Duodenal mucosa (tissue), 2 donors: ENCODE results near the gene TUBA3D.
"Not testable (repeated sequence)": the region's sequence is repeated elsewhere in the genome, so short reads cannot be mapped to it uniquely, and the experiment has no call there.

Experiments
- H3K27ac ChIP-seq: one replicate; pipeline ENCODE4 v1.7.0; 2013; ENCODE audit warnings: low read depth, low read length
- H3K27me3 ChIP-seq, 2 donors: one replicate each; pipeline ENCODE4 v1.7.0; 2013; ENCODE audit warnings: low read length in 2 of 2, control low read depth in 1 of 2; ENCODE audit not compliant: insufficient read depth in 2 of 2, control insufficient read depth in 1 of 2
- H3K36me3 ChIP-seq, 2 donors: one replicate each; pipeline ENCODE4 v1.7.0; 2013; ENCODE audit warnings: low read length in 2 of 2, control low read depth in 1 of 2; ENCODE audit not compliant: insufficient read depth in 2 of 2, control insufficient read depth in 1 of 2
- H3K4me1 ChIP-seq, 2 donors: one replicate each; pipeline ENCODE4 v1.7.0; 2013; ENCODE audit warnings: low read length in 2 of 2, control low read depth in 1 of 2; ENCODE audit not compliant: insufficient read depth in 2 of 2, control insufficient read depth in 1 of 2
- H3K4me3 ChIP-seq, 2 donors: one replicate each; pipeline ENCODE4 v1.7.0; 2013; ENCODE audit warnings: low read length in 2 of 2, low read depth in 1 of 2
- H3K9ac ChIP-seq, 2 donors: one replicate each; pipeline ENCODE4 v1.7.0; 2013; ENCODE audit warnings: low read length in 2 of 2, low read depth in 1 of 2
- H3K9me3 ChIP-seq, 2 donors: one replicate each; pipeline ENCODE4 v1.7.0; 2013; ENCODE audit warnings: low read length in 2 of 2, control low read depth in 1 of 2; ENCODE audit not compliant: control insufficient read depth in 1 of 2

TUBA3D gene

DNA sequence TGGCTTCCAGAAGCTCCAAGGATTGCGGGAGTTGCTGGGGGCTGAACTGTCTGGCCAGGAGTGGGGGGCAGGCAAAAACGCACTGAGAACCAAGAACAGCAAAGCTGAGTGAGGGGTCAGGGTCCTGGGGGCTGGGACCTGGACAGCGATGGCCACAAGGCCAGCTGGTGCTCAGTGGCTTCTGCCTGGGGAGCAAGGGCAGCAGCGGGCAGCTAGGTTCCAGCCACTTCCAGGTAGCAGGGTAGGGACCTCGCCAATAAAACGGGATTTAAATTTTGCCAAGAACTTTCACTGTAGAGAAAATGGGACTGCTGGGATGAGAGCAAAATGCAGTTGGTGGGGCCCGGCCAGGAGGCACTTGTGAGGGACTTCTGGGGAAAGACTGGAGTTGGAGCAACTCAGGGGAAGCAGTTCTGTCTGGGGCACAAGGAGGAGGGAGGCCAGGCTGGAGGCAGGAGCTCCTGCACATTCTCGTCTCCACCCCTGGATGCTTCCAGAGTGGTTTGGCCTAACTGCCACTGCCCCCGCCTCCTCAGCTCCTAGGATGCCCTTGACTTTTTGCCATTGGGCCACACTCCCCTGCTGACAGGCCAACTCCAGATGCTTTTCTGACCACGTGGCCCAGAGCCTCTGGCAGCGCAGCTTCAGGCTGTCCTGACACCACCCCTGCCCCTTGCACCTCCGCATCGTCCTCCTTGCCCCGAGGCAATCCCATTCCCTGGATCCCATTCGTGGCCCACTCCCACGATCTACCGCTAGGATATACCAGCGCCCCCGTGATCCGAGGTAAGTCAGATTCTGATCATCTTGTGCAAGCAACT is 46.3 kb downstream of the TUBA3D start:
- H3K36me3 ChIP-seq, result peaks cover 0 to 22% of the 10 kb centered on the region in 2 donors
- H3K9ac ChIP-seq, result no peak overlapping the region
- H3K27me3 ChIP-seq, result no peaks in the 10 kb centered on the region
- H3K4me1 ChIP-seq, result no peaks in the 10 kb centered on the region
- no peaks in the 10 kb centered on the region for H3K9me3 ChIP-seq
- H3K27ac ChIP-seq, result no peak overlapping the region
- no peak overlapping the region for H3K4me3 ChIP-seq

DNA sequence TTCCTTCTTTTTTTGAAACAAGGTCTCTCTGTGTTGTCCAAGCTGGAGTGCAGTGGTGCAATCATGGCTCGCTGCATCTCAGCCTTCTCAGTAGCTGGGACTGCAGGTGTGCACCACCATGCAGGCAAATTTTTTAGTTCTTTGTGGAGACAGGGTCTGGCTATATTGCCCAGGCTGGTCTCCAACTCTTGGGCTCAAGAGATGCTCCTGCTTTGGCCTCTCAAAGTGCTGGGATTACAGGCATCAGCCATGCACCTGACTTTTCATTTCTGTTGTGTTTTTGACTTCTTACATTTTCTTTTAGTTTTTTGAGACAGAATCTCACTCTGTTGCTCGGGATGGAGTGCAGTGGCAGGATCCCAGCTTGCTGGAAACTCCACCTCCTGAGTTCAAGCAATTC is 49.3 kb downstream of the TUBA3D start:
- H3K4me1 ChIP-seq, H3K27me3 ChIP-seq, H3K27ac ChIP-seq, H3K4me3 ChIP-seq, H3K36me3 ChIP-seq, H3K9me3 ChIP-seq, H3K9ac ChIP-seq: not testable (repeated sequence)

DNA sequence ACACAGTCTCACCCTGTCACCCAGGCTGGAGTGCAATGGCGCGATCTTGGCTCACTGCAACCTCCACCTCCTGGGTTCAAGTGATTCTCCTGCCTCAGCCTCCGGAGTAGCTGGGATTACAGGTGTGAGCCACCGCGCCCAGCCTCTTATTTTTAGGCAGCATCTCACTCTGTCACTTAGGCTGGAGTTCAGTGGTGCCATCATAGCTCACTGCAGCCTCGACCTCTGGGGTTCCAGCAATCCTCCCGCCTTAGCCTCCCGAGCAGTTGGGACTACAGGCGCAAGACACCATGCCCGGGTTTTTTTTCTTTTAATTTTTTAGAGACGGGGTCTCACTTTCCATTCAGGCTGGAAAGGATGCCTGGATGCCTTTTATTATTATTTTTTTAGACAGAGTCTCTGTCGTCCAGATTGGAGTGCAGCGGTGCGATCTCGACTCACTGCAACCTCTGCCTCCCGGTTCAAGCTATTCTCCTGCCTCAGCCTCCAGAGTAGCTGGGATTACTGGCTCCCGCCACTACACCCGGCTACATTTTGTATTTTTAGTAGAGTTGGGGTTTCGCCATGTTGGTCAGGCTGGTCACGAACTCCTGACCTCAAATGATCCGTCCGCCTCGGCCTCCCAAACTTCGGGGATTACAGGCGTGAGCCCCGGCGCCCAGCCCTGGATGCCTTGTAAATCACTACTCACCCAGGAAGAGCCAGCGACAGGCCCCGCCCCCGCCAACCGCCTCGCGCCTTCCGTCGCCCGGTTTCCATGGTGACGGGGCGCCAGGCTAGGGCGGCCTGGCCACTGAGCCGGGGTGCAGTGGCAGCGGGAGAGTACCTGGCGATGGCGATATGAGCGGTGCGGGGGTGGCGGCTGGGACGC is 51.4 kb downstream of the TUBA3D start, which contains the start of gene CCDC74A:
Gene CCDC74A, plus strand, starts transcription at position 758 of the 871 bp plus-strand sequence. Its CDS starts 83 bp downstream, at position 841.
- not testable (repeated sequence) for H3K9me3 ChIP-seq, H3K4me1 ChIP-seq, H3K27me3 ChIP-seq, H3K36me3 ChIP-seq, H3K27ac ChIP-seq, H3K9ac ChIP-seq
- peak within 1 kb of the TSS in 1 of 2 donors; percentile 36 for H3K4me3 ChIP-seq

DNA sequence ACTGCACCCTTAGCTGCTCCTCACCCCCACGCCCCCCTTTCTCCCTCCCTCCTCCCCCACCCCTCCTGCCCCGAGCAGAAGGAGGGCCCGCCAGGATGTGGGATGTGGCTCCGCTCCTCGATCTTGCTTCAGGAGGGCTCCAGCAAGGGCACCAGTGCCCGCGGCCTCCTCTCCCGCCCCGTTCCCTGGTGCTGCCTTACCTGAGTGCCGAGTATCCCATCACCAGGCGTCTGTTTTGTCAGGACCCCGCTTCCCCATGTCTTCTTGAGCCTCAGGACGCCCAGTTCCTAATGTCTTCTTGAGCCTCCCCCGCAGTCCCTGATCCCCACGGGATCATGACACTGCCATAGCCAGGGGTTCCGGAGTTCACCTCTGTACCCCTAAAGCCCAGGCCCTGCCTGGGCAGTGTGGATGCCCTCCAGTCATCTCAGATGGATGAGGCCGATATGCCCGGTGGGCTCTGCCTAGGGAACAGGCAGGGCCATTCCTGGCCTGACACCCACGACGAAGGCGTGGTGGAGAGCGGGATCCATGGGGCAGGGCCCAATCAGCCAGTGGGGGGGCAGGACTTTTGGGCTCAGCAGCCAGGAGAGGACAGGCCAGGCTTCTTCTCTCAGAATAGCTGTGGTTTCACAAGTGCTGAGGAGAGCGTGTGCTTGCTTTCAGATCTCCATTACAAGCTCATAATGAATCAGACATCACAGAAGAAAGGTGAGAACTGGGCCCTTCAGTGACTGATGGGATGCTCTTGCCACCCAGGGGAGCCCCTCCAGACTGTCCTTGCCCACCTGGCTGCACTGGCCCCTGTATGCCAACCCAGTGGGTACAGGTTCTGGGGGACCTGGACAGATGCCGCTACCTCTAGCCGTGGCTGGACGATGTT is 53.3 kb downstream of the TUBA3D start:
- H3K4me3 ChIP-seq, H3K27ac ChIP-seq, H3K27me3 ChIP-seq, H3K4me1 ChIP-seq, H3K9me3 ChIP-seq, H3K9ac ChIP-seq, H3K36me3 ChIP-seq: not testable (repeated sequence)

GRCh38 chr2:131529864-131530445 is 54.0 kb downstream of the TUBA3D start:
- not testable (repeated sequence) for H3K4me3 ChIP-seq, H3K9me3 ChIP-seq, H3K27ac ChIP-seq, H3K9ac ChIP-seq, H3K36me3 ChIP-seq, H3K27me3 ChIP-seq, H3K4me1 ChIP-seq

- not testable (repeated sequence) for H3K27ac ChIP-seq, H3K4me3 ChIP-seq, H3K9me3 ChIP-seq, H3K36me3 ChIP-seq, H3K4me1 ChIP-seq, H3K9ac ChIP-seq, H3K27me3 ChIP-seq
Measured at GRCh38 chr2:131530626-131531344, 54.9 kb downstream of the TUBA3D start.

GRCh38 chr2:131531547-131532185 is 55.7 kb downstream of the TUBA3D start:
- not testable (repeated sequence) for H3K27ac ChIP-seq, H3K4me3 ChIP-seq, H3K9ac ChIP-seq, H3K36me3 ChIP-seq, H3K9me3 ChIP-seq, H3K27me3 ChIP-seq, H3K4me1 ChIP-seq
